ENCODE measurements around the gene IPMK. TPM values are rescaled to one million over a fixed set of nuclear protein-coding genes. Genes with fewer than 3 reads are reported as not detected.

The IPMK gene
- 10.7 and 12.9 TPM in 2 replicates for total RNA-seq (2014; rRNA removed; shearing (Covaris generic))

DNA sequence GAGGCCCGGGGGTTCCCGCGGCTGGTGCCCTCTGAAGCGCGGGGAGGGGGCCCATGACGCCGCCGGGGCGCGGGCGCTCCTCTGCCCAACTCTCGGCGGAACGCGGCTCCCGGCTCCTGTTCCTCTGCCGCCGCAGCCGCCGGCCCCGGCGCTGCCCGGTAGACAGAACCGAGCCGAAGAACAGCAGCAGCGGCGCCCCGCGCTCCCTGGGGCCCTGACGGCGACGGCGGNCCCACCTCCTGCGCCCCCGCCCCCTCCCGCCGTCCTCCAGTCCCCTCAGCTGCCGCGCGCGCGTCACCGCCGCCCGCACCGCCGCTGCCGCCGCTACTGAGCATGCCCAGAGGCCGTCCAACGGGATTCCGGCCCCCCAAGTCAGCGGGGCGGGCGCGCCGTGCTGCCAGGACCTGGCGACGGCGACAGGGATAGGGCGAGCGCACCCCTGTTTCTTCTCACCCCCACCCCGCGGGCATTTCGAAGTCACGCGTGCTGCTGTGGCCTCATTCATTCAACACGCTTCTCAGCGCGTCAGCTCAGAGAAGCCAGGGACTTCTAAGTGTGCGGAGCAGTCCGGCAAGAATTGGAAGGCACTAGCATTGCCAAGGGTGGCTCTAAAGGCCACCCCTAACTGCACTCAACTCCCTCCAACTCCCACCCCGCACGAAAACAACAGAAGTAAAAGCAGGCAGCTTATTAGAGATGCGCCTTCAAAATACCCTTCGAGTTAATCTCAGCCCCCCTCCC is at the start of gene IPMK:
IPMK (minus strand) TSS at position 182 of the 741 bp plus-strand sequence. CDS start 283 bp downstream, outside the sequence.
- peak; percentile 90 for DNase-seq (ENCODE audit: low read depth)

DNA sequence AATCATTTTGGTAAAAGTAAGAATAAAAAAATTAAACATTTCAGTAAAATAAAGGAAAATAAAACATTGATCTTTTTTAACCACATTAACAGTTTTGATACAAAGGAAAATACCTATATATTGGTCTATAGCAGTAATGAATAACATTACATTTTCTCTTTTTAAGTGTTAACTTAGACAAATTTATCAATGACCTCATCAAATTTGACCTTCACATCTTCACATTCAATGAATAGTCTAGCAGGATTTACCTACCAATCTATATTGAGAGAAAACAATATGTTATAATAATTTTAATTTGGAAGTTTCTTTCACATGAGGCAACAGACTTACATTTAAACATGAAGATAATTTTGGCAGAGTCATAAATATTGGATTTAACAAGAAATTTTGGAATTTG is 49.2 kb upstream of the IPMK start:
- no peak for DNase-seq (ENCODE audit: low read depth)

DNA sequence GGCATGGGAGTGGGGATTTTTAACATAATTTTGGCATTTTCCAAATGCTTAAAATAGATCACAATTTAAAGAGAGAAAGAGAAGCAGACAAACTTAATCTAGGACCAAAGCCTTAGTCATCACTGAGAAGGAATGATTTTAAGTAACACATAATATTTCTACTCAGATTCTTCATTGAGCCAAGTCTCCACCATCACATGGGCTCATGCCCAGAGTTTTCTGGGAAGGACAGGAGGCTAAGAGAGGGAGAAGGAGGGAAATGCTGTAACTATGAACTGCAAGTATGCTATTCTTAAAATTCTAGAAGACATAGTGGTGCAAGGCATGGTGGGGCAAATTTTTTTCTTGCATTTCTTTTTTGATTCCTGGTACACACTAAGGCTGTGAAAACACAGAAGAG is 43.3 kb upstream of the IPMK start:
- no peak for DNase-seq (ENCODE audit: low read depth)

DNA sequence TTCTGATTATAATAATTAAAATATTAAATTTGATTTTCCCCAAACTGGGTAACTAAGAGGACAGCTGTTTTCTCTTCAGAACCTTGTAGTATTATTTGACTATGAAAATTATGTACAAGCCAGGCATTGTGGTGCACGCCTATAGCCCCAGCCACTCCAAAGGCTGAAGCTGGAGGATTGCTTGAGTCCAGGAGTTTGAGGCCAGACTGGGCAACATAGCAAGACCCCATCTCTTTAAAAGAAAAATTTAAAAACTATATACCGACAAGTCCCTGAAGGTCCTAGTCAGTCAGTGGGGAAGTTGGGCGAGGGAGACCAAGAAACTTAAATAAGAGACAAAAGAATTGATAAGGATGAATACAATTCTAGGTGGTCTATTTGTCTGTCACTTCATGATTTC is 40.0 kb upstream of the IPMK start:
- no peak for DNase-seq (ENCODE audit: low read depth)

DNA sequence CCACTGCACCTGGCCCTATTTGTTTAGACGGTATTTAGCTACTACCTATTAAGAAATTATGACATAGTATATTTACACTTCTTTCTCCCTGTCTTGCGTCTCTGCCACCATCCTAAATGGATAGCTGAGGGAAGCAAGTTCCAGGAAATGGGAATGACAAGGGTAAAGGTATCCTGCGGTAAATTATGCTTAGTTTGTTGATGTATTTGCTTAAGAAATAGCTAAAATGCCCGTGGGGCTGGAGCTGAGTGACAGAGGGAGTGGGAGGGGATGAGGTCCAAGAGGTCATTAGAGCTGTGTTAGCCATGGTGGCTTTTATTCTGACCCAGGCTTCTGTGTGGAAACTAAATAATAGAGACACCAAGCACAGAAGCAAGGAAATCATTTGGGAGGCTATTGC is 38.1 kb upstream of the IPMK start:
- no peak for DNase-seq (ENCODE audit: low read depth)

DNA sequence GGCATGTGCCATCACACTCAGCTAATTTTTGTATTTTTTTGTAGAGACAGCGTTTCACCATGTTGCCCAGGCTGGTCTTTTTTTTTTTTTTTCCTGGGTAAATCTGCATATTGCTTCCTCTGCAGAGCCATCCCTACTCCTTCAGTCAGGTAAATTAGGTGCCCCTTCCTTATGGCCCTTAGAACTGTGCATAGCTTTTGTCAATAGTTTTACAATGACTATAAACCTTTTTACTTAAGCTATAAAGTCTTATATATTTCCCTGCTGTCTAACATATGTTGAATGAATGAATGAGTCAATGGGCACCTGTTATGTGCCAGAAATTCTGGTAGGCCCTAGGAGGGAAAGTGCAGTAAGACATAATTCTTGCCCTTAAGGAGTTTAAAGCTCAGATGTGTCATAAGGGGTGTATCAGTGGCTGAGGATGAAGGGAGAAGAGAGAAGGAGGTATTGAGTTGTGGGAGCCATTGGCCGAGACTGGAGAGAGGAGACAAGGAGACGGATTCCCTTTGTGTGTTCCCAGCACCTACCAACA is 36.5 kb upstream of the IPMK start:
- no peak for DNase-seq (ENCODE audit: low read depth)

DNA sequence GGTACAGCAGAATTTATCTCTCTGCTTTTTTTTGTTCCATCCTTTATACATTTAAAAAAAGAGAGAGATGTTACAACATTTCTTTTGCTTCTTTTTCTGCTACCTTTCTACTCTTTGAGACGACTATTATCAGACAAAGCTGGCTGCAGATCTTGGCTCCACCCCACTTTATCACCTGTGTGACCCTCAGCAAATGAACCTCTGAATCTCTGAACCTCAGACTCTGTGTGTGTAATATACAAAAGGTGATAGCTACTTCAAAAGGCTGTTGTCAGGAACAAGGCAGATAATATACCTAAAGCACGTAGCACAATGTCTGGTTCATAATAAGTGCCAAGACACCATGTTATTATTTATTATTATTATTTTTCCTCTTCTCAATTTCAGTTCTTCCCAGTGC is 34.6 kb upstream of the IPMK start:
- DNase-seq (ENCODE audit: low read depth): no peak

DNA sequence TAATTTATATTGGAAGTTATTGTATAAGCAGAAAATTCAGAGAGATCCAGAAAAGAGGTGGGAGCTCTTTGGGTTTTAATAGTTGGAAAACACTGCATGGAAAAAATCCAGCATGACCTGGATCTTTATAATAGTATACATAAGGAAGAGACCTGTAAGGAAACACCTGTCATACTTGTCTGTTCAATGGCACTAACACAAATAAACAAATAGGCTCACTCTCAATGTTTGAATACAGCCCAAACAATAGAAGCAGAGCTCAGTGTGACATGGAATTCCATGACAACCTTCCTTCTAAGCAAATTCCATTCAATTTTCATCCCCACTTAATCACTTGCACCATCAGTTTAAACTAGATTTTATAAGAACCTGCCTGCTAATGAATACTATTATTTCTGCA is 33.0 kb upstream of the IPMK start:
- DNase-seq (ENCODE audit: low read depth): no peak

DNA sequence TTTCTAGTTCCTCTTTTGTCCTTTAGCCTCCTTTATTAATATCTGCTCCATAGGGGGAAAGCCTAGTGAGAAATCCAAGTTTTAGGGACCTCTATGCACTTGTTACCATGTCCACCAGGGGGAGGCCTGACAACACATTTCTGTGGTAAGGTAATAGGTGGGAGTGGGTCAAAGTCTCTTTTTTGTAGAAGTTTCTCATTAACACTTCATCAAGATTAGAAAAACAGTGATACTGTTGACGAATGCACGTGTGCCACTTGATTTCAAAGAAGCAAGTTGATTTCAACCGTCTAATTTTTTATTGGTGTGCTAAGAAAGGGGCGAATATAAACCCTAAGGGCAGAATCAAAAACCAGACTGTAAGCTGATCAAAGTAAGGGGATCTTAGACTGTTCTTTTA is 31.9 kb upstream of the IPMK start:
- peak; percentile 47 for DNase-seq (ENCODE audit: low read depth)

DNA sequence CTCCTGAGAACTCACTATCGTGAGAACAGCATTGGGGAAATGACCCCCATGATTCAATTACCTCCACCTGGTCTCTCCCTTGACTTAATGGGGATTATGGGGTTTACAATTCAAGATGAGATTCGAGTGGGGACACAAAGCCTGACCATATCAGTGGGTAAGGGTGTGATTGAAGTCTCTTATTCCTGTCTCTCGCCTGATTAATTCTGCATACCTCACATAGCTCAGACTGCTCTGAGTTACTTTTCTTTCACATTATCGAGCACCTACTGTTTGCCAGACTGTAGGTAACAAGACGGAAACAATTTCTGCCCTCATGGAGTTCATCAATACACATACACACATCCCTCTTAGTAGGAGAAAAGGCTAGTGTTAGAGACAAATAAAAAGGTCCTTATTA is 26.3 kb upstream of the IPMK start:
- no peak for DNase-seq (ENCODE audit: low read depth)

DNA sequence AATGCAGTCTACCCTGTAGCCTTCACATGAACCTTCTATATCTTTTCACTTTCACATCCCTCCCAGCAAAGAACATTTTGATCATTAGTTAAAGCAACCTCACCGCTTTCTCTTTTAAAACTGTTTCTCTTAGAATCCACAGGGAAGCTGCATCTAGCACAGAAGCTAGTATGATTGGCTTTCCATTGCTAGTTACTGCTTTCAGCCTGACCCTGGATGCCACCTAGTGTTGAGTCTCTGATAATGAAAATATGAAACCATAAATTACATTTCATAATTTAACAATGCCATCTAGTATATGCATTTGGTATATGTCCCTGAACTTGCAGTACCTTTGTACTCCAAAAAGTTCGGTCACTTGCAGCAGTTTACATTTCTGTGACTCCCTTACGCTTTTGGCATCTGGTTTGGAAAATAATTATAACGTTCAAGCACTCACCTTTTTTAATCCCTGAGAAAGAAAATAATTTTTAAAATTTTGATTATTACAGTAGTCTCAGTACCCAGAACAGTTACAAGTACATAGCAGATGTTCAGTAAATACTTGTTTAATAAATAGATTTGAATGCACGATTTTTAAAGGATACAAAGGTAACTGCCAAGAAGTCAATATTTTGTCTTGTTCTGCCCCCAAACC is 24.0 kb upstream of the IPMK start:
- DNase-seq (ENCODE audit: low read depth): peak; percentile 50

DNA sequence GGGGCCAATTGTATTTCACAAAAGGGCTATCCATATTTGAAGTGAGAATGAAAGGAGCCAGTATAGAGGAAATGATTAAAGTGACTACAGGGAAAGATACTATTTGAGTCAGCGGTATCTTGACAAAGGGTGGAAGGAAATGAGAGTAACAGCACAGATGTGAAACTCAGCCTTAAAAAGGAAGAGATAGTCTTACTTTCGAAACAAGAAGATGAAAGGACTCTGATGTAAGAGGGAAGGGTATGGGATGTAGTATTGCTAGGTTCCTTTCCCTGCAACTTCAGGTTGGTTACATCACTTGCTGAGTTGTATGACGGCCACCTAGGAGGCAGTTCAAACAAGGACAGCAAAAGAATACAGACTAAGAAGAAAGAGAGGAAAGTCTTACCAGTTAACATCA is 14.9 kb upstream of the IPMK start:
- no peak for DNase-seq (ENCODE audit: low read depth)

DNA sequence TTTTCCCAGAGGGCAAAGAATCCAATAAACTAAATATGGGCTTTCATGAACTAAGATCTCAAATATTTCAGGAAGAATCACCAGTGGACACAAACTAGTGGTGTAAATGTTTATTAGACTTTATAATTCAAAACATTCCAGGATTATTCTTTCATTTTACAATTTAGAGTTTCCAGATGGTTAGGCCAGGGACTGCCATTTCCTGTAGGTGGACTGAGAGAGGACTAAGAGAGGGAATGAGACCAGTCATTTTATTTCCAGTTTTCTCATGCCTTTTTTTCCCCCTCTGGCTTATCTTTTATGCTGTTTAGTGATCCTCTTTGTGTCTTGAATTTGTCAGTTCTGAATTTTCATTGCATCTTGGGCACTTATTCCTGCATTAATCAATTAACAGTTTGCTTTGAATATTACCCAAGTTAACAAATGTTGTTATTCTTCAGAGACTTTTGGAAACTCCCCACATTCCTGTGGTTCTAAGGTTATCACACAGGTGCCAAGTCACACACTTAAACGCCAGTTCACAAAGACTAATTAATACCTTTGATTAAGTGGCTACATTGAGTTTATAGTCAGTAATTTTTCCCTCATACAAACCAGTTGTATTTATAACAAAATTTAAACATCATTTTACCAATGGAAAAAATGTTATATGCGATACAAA is 13.5 kb upstream of the IPMK start:
- peak; percentile 32 for DNase-seq (ENCODE audit: low read depth)

DNA sequence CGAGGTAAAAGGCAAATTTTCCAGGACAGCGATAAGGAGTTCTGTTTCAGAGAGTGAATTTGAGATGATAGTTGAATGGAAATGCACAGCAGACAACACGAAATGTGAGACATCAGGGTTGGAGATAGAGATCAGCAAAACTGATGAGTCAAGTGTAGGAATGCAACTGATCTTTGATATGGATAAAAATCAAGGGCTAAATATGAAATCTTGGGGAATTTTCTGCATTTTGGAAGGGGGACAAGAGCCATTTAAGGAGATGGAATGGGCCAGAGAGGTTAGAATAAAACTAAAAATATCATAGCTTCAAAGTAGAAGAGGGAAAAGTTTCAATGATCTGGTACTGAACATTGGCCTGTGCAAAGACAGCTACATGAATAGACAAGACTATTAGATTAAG is 12.8 kb upstream of the IPMK start:
- peak; percentile 73 for DNase-seq (ENCODE audit: low read depth)

DNA sequence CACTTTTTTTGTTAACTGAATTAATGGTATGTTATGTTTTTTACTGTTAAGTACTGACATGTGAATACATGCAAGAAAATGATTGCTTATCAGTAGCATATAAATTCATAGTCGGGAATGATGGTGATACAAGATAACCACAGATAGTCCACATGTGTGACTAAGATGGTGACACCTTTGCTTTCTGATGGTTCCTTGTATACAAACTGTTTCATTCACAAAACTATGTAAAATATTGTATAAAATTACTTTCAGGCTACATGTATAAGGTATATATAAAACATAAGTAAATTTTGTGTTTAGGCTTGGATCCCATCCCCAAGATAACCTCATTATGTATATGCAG is 11.2 kb upstream of the IPMK start:
- DNase-seq (ENCODE audit: low read depth): no peak

DNA sequence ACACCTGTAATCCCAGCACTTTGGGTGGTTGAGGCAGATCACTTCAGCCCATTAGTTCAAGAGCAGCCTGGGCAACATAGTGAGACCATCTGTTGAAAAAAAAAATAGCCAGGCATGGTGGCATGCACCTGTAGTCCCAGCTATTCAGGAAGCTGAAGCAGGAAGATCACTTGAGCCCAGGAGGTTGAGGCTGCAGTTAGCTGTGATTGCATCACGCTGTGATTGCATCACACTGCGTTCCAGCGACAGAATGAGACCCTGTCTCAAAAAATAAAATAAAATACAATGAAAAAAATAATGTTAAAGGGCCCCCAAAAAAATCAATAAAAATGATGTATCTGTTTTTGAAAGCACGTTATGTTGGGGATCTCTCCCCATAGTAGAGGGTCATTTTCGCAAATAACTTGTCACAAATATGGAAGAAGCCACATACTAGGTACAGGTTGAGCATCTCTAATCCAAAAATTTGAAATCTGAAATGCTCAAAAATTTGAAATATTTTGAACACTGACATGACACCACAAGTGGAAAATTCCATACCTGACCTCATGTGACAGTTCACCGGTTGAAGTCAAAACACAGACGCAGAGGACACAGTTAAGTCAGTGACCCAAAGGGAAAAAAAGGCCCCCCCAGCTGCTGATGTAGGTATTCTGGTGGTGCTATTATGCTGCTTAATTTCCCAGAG is 10.7 kb upstream of the IPMK start:
- DNase-seq (ENCODE audit: low read depth): no peak

DNA sequence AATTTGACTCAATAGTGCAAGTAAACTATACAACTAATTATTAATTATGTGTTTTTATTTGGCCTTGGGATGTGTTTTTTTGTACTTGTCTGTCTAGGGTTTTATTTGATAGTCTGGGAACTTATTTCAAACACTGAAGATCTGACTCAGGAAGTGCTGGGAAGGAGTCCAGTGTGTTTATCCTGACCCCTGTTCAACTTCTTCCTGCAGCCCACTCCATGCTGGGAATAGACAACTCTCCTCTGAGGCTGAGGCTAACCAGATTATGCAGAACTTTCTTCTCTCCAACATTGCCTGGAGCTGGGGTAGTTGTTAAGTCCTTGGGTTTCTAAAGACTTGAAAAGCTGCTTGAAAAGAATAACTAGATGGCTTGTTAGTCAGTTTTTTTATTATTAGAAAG is 8.2 kb upstream of the IPMK start:
- no peak for DNase-seq (ENCODE audit: low read depth)

DNA sequence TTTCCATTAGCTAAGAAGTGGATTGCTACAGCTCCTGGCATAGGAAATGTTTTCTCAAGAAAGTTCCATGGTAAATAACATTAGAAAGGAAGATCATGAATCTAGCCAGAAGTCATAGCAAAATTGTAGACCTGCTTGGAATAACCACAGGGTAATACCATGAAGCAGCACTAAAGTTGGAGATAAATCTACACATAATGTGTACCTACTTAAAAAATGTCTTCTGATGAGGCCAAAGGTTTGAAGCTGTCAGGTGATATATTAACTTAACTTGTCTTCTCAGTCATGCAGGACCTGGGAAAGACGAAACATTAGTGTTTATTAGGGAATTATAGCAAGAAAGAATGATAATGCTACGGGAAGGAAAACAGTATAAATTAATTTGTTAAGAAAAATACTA is 7.6 kb upstream of the IPMK start:
- no peak for DNase-seq (ENCODE audit: low read depth)

DNA sequence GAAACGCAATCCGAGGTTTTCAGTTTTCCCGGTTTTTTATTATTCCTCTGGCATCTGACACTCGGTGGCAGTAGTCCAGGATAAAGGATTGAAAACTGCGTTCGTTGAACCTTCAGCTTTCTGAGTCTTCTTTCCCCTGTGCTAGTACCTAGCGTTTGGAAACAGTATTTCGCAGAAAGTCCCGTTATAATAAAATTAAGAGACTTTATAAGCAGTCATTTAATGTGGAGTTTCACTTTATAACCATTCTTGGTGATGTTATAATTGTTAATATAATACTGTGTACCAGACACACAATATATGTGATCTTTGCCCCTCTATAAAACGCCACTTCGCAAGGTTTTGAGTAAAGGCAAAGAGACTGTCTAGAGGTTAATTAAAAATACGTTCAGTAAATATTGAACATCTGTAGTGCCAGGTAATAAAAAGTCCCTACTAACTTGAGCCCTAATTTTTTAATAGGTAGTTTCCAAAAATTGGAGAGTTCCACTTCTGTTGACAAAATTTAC is 2.1 kb upstream of the IPMK start:
- DNase-seq (ENCODE audit: low read depth): no peak

DNA sequence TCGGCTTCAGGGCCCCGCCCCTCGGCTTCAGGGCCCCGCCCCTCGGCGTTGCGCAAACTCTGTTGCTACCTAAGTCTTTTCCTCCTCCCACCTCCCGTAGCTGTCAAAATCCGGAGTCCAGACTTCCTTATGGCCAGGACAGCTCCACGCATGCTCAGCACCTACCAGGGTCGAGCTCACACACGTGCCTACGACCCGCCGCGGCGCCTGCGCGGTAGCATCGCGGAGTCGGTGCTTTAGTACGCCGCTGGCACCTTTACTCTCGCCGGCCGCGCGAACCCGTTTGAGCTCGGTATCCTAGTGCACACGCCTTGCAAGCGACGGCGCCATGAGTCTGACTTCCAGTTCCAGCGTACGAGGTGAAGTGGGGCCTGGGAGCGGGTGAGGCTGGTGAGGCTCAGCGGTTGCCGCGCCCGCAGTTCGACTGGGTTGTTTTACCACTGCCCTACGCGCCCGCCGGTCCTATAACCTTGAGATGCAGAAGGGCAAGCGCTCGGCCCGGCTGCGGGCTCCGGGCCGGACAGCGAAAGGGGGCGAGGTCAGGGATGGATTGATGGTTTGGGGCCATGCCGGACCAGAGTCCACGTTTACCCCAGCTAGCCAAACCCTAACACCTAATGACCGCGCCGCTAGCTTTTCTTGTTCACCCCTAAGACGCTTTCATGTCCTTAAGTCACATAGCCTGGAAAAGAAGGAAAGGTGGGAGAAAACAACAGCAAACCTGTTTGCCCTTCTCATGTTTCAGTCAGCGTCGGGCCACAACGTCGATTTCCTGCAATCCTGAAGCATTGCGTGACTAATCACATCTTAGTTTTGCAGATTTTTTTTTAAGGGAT is 1.5 kb upstream of the IPMK start, which contains the start of gene CISD1:
CISD1 (plus strand) TSS at position 217 of the 836 bp plus-strand sequence; CDS start at position 329, 112 bp downstream.
- DNase-seq (ENCODE audit: low read depth): peak; percentile 98

DNA sequence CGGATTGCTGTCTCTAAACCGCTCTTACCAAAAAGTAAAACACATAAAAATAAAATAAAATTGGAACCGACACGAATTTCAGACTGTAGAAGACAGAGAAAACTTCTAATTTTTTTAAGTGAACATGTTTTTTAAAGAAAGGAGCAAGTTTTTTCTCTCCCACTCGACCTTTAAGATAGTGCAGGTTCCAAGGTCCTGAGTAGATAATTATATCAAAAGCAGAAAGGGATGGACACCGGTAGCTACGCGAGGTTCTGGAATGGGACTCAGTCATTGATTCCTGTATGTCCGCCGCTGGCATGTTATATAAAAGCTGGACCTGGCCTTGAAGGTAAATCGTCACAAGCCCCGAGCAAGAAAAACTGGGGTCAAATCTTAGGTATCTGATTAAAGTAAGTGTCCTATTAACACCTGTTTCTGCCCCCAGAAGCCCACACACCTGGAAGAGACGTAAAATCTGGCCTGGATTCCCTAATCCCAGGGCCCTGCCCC is 806 bp upstream of the IPMK start:
- no peak for DNase-seq (ENCODE audit: low read depth)

All from RPMI7951 (cell line).